ENCODE results near the gene PROCA1.

PROCA1 gene, protein sequence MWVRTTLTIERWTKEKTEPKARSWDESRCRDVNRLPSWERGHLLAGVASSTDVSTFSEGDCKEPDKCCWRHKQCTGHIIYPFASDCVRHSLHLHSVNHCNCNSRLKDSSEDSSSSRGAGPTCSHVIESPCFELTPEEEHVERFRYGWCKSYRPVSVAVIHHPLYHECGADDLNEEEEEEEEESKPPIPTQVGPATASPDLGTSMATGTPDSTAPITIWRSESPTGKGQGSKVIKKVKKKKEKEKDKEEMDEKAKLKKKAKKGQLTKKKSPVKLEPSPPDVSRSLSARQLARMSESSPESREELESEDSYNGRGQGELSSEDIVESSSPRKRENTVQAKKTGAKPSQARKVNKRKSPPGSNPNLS

DNA sequence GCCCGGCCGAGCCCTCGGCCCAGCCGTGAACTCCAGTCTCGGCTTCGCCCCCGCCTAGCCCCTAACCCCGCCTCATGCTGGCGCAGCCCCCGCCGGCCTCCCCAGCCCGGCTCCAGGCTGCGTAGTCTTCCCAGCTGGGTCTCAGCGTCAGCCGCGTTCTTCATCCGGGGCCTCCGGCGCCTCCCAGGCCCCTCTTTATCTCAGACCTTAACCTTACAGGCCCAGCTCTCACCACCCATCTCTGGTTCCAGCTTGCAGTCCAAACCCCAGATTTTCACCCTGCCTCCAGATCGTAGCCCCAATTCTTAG lies at the start of gene PROCA1:
PROCA1 (minus strand) TSS at position 166 of the 309 bp plus-strand sequence. CDS start 228 bp downstream, outside the sequence.
- H3K4me3 ChIP-seq (ENCODE audit: low read depth, low read length): peak within 1 kb of the TSS; percentile 81
- TF ChIP-seq, protein P1, sequence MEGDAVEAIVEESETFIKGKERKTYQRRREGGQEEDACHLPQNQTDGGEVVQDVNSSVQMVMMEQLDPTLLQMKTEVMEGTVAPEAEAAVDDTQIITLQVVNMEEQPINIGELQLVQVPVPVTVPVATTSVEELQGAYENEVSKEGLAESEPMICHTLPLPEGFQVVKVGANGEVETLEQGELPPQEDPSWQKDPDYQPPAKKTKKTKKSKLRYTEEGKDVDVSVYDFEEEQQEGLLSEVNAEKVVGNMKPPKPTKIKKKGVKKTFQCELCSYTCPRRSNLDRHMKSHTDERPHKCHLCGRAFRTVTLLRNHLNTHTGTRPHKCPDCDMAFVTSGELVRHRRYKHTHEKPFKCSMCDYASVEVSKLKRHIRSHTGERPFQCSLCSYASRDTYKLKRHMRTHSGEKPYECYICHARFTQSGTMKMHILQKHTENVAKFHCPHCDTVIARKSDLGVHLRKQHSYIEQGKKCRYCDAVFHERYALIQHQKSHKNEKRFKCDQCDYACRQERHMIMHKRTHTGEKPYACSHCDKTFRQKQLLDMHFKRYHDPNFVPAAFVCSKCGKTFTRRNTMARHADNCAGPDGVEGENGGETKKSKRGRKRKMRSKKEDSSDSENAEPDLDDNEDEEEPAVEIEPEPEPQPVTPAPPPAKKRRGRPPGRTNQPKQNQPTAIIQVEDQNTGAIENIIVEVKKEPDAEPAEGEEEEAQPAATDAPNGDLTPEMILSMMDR (IDR thresholded peaks at IDR 0.05; ENCODE audit: borderline replicate concordance, insufficient read depth, low read depth, low read length): no peak

DNA sequence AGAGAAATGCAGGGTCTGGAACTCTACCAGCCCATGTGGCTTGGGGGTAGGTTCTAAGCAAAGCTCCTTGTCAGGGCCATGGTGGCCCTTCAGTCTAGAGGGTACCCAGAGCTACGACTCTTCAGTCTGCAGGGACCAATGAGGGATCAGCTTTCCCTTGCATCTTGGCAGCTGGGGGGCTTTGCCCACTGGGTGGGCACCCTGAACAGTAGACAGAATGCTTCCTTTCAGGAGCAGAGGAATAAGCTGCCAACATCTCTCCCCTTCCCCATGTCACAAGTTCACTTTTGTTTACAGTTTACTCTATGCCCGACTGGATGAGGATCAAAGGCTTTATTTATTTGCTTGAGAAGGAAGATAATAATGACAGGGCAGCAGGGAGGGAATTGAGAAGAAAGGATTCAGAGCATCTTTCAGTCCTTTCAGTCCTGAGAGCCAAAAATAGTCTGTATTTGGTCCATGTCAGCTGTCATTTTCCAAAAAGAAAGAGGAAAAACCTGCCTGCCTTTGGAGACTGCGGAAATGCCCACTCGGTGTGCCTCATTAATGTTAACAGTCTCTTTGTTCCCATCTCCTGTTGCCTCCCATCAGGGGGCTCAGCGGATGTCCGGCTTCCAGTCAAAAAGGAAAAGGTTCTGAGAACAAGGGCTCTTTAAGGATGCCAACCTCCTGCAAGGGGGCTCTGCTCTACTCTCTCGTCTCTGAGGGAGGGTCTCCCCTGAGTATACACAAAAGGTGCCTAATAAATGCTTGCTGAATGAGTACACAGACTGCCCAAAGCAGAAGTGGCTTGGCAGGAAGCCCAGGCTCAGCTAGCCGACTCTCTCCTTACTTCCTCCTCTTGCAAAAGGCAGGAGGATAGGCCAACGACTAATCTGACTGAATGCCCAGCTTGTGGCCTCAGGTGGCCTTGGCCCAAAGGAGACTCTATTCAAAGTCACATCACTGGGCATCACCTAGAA lies 49.2 kb upstream of the PROCA1 start:
- no peak overlapping the region for H3K4me3 ChIP-seq (ENCODE audit: low read depth, low read length)
- TF ChIP-seq, protein P1 (IDR thresholded peaks at IDR 0.05; ENCODE audit: borderline replicate concordance, insufficient read depth, low read depth, low read length): no peak

DNA sequence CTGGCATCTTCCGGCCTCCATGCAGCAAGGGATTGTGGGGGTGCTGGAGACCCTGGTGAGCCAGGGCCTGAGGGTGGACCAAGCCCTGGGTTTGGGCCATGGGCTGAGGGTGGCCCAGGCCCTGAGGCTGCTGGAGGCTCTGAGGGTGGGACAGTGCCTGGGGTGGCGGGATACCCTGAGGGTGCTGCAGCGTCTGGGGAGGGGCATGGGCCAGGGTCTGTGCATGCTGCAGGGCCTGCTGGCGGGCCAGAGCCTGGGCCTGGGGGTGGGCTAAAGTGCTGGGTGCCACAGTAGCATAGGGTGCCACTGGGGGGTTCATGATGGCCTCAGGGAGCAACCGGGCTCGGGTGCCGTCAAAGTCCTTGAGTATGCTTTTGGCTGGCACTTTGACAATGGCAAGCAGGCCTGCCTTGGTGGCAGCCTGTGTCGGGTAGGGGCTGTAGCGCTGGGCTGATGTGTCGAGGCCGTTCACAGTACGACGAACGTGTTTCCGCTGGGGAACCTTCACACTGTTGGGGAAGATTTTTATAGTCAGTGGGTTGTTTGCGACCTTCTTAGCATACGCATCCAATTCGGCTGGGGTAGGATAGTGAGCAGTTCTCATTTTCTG lies 47.7 kb upstream of the PROCA1 start:
- no peak overlapping the region for H3K4me3 ChIP-seq (ENCODE audit: low read depth, low read length)
- TF ChIP-seq, protein P1 (IDR thresholded peaks at IDR 0.05; ENCODE audit: borderline replicate concordance, insufficient read depth, low read depth, low read length): no peak

DNA sequence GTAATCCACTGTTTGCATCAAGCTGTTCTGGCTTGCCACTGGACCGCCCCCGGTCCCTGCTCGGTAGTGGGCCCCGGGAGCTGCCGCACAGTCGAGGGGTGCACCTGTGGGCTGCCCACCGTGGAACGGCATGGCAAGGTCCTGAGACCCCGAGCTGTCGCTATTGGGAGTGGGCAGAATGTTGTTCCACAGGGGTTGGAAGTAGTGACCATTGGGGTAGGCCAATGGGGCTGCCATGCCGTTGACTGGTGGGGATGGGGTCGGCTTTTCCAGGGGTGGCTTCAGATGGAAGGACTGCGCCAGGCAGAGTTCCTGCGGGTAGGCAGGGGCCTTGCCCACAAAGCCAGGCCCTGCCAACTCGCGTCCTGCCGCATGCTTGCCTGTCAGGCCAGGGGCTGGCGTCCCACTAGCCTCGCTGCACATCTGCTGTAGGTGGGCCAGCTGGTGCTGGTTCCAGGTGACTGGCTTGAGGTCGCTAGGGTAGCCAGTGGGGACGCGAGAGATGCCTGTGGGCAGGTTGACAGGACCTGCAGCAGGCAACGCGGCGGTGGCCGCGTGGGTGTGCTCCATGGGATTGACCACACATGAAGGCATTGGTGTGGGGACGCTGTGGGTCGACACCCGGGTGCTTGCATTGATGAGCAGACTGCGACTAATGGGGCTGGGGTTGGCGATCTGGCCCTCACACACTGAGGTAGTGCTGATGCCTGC lies 46.9 kb upstream of the PROCA1 start:
- H3K4me3 ChIP-seq (ENCODE audit: low read depth, low read length): no peak overlapping the region
- TF ChIP-seq, protein P1 (IDR thresholded peaks at IDR 0.05; ENCODE audit: borderline replicate concordance, insufficient read depth, low read depth, low read length): no peak

DNA sequence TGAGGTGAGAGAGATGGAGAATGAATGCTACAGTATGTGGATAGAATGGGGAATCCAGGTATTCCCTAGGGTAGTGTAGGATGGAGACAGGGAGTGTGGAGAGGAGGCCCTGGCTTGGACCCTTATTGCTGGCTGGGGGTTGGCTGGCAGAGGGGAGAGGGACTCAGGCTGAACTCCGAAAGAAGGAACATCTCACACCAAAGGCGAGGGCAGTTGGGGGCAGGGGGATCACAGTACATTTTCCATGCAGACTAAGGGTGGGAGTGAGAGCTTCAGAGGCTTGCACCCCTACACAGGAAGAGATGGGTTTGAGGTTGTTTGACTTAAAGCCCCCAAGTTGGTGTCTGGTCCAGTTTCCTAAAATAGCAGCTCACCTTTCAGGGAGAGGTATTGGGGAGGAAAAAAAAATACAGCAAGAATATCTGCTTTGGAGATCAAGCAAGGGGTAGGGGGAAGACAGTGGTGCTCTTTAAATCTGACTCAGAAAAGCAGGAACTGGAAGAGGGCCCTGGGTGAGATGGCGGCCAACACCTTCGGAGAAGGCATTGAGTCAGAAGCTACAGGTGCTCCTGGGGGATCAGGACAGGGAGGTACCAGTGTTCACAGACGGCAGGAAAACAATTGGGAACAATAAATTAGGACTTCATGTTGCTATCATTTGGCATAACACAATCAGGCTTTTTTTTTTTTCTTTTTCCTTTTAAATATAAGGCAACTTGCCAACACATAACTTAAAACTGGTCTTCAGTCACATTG lies 44.5 kb upstream of the PROCA1 start:
- TF ChIP-seq, protein P1 (IDR thresholded peaks at IDR 0.05; ENCODE audit: borderline replicate concordance, insufficient read depth, low read depth, low read length): no peak
- H3K4me3 ChIP-seq (ENCODE audit: low read depth, low read length): no peak overlapping the region

DNA sequence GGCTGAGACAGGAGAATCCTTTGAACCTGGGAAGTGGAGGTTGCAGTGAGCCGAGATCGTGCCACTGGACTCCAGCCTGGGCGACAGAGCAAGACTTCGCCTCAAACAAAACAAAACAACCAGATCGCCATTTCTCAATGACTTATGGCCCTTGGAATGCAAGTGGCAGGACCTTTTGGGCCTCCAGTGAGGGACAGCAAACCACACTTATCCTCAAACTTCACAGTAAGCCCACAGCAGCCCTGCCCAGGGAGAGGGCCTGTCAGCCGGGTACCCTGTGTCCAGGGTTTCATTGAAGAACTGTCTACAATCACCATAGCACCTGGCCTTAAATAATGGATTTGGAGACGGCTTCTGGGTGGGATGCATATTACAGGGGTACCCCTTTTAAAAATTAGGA lies 43.8 kb upstream of the PROCA1 start:
- TF ChIP-seq, protein P1 (IDR thresholded peaks at IDR 0.05; ENCODE audit: borderline replicate concordance, insufficient read depth, low read depth, low read length): no peak
- H3K4me3 ChIP-seq (ENCODE audit: low read depth, low read length): no peak overlapping the region
